Limb (tissue), 2 donors: ENCODE data around the gene CD44.
"Not testable (repeated sequence)": the region's sequence is repeated elsewhere in the genome, so short reads cannot be mapped to it uniquely, and the experiment has no call there.

Source experiments
- DNase-seq, 2 donors: peaks; one replicate each; pipeline ENCODE4 v3.0.0-alpha.2; 2016; ENCODE audit errors: extremely low spot score in 2 of 2

Gene CD44

GRCh38 chr11:35211952-35212351, 73.0 kb downstream of the CD44 start:
- DNase-seq: no peak

- DNase-seq: no peak
Measured at GRCh38 chr11:35214226-35214770, 75.3 kb downstream of the CD44 start.

- no peak for DNase-seq
Measured at GRCh38 chr11:35214792-35215193, 75.8 kb downstream of the CD44 start.

- DNase-seq: no peak
Measured at GRCh38 chr11:35215945-35216344, 77.0 kb downstream of the CD44 start.

GRCh38 chr11:35216962-35217678, 78.1 kb downstream of the CD44 start:
- no peak for DNase-seq

GRCh38 chr11:35218956-35219355, 80.0 kb downstream of the CD44 start:
- no peak for DNase-seq

- DNase-seq: peak; percentile 80 to 90
Measured at GRCh38 chr11:35223371-35223796, 84.4 kb downstream of the CD44 start.

GRCh38 chr11:35223991-35224390, 85.0 kb downstream of the CD44 start:
- peak in 1 of 2 donors; percentile 11 for DNase-seq

GRCh38 chr11:35225946-35226520, 87.1 kb downstream of the CD44 start:
- no peak for DNase-seq

- not testable (repeated sequence) for DNase-seq
Measured at GRCh38 chr11:35226756-35227155, 87.8 kb downstream of the CD44 start.

- no peak for DNase-seq
Measured at GRCh38 chr11:35227576-35228327, 88.8 kb downstream of the CD44 start.

GRCh38 chr11:35228328-35228725, 89.4 kb downstream of the CD44 start:
- DNase-seq: no peak

- DNase-seq: no peak
Measured at GRCh38 chr11:35230388-35230787, 91.4 kb downstream of the CD44 start.

GRCh38 chr11:35231076-35231860, 92.3 kb downstream of the CD44 start:
- DNase-seq: no peak

- no peak for DNase-seq
Measured at GRCh38 chr11:35232891-35233330, 93.9 kb downstream of the CD44 start.

GRCh38 chr11:35233518-35233917, 94.5 kb downstream of the CD44 start:
- no peak for DNase-seq

GRCh38 chr11:35234460-35235156, 95.6 kb downstream of the CD44 start:
- no peak for DNase-seq

- no peak for DNase-seq
Measured at GRCh38 chr11:35235157-35235468, 96.1 kb downstream of the CD44 start.

- no peak for DNase-seq
Measured at GRCh38 chr11:35235498-35235897, 96.5 kb downstream of the CD44 start.

- DNase-seq: no peak
Measured at GRCh38 chr11:35235936-35236666, 97.1 kb downstream of the CD44 start.
